IMR-90 (cell line): ENCODE data around the gene BBS7. TPM values are rescaled to one million over a fixed set of nuclear protein-coding genes. Genes with fewer than 3 reads are reported as not detected.

Experiments
- ATAC-seq: fragments of 200-7000 bp; cut with Tn5 transposase; 2 replicates; pipeline ENCODE4 v1.9.1; 2020; ENCODE audit warnings: low read depth, mild to moderate bottlenecking, moderate library complexity
- BruUV-seq: library from RNA; stranded (reverse); fragments of 400-500 nt; replicated peaks from 2 replicates; lab custom pipeline; 2021; lab: Mats Ljungman, UMichigan
- CTCF ChIA-PET: fragments of 300-600 bp; formaldehyde crosslinking; extraction: SDS; loops from one replicate; lab custom pipeline; 2021; ENCODE audit warnings: antibody characterized with exemption; lab: Yijun Ruan, JAX
- POLR2A ChIA-PET: fragments of 300-600 bp; sonication (Branson Sonifier 250); formaldehyde crosslinking; loops from one replicate; lab custom pipeline; 2022; ENCODE audit warnings: antibody characterized with exemption; ENCODE audit not compliant: unreplicated experiment; lab: Charles Lee
- DNase-seq: peaks from one replicate; pipeline ENCODE4 v3.0.0; 2013
- H2AFZ ChIP-seq: replicated peaks from 2 replicates; pipeline ENCODE3; 2013; ENCODE audit warnings: low read length, mild to moderate bottlenecking; ENCODE audit not compliant: poor library complexity
- H2AK5ac ChIP-seq: 2 replicates; pipeline ENCODE4 v1.6.1; 2013; ENCODE audit warnings: low read depth, low read length, inconsistent platforms
- H2AK9ac ChIP-seq: replicated peaks from 2 replicates; pipeline ENCODE3; 2013; ENCODE audit warnings: mild to moderate bottlenecking, low read depth, low read length, moderate library complexity; ENCODE audit not compliant: poor library complexity
- H2BK120ac ChIP-seq: 2 replicates; pipeline ENCODE4 v1.6.1; 2013; ENCODE audit warnings: low read depth, low read length, inconsistent platforms
- H2BK15ac ChIP-seq: 3 replicates; pipeline ENCODE4 v1.6.1; 2013; ENCODE audit warnings: low read depth, low read length, inconsistent platforms
- H2BK20ac ChIP-seq: 2 replicates; pipeline ENCODE4 v1.6.1; 2013; ENCODE audit warnings: low read depth, mild to moderate bottlenecking, inconsistent platforms, low read length, moderate library complexity
- H2BK5ac ChIP-seq: 2 replicates; pipeline ENCODE4 v1.6.1; 2013; ENCODE audit warnings: mild to moderate bottlenecking, low read depth, low read length, inconsistent platforms; ENCODE audit not compliant: poor library complexity, severe bottlenecking
- H3K14ac ChIP-seq: replicated peaks from 2 replicates; pipeline ENCODE4 v1.6.1; 2013; ENCODE audit warnings: low read depth, low read length, inconsistent platforms
- H3K18ac ChIP-seq: 2 replicates; pipeline ENCODE4 v1.6.1; 2013; ENCODE audit warnings: low read depth, low read length, control low read depth
- H3K23ac ChIP-seq: 2 replicates; pipeline ENCODE4 v1.6.1; 2013; ENCODE audit warnings: low read depth, low read length, inconsistent platforms
- H3K27ac ChIP-seq: 2 replicates; pipeline ENCODE4 v1.5.1; 2013; ENCODE audit warnings: mild to moderate bottlenecking, control low read depth, low read length; ENCODE audit not compliant: insufficient read depth
- H3K27me3 ChIP-seq: 2 replicates; pipeline ENCODE4 v1.6.1; 2013; ENCODE audit warnings: low read length; ENCODE audit not compliant: control insufficient read depth, insufficient read depth
- H3K36me3 ChIP-seq: 2 replicates; pipeline ENCODE4 v1.6.1; 2013; ENCODE audit warnings: low read length, mixed read lengths; ENCODE audit not compliant: control insufficient read depth, insufficient read depth
- H3K4ac ChIP-seq: 2 replicates; pipeline ENCODE4 v1.6.1; 2013; ENCODE audit warnings: low read depth, low read length, inconsistent platforms
- H3K4me1 ChIP-seq: 2 replicates; pipeline ENCODE4 v1.6.1; 2013; ENCODE audit warnings: low read length, mixed read lengths; ENCODE audit not compliant: control insufficient read depth, insufficient read depth
- H3K4me2 ChIP-seq: 2 replicates; pipeline ENCODE4 v1.6.1; 2013; ENCODE audit warnings: low read depth, mild to moderate bottlenecking, control low read depth, low read length, moderate library complexity
- H3K4me3 ChIP-seq: 2 replicates; pipeline ENCODE4 v1.5.1; 2013; ENCODE audit warnings: low read depth, mild to moderate bottlenecking, control low read depth, low read length, moderate library complexity; ENCODE audit not compliant: insufficient read depth
- H3K56ac ChIP-seq: 2 replicates; pipeline ENCODE4 v1.6.1; 2013; ENCODE audit warnings: low read length, inconsistent platforms; ENCODE audit not compliant: insufficient read depth; ENCODE audit errors: extremely low read depth
- H3K79me1 ChIP-seq, 2 experiments: 2 replicates each; pipeline ENCODE4 v1.6.1; 2013; ENCODE audit warnings: low read length in 2 of 2, inconsistent platforms in 1 of 2, low read depth in 1 of 2
- H3K9ac ChIP-seq: 2 replicates; pipeline ENCODE4 v1.6.1; 2013; ENCODE audit warnings: low read depth, low read length, control low read depth
- H3K9me1 ChIP-seq: 2 replicates; pipeline ENCODE4 v1.6.1; 2013; ENCODE audit warnings: low read length, inconsistent platforms; ENCODE audit not compliant: insufficient read depth
- H3K9me3 ChIP-seq: 2 replicates; pipeline ENCODE4 v1.6.1; 2013; ENCODE audit warnings: low read length; ENCODE audit not compliant: control insufficient read depth, insufficient read depth
- H4K20me1 ChIP-seq: 2 replicates; pipeline ENCODE4 v1.6.1; 2013; ENCODE audit warnings: low read length, inconsistent platforms; ENCODE audit not compliant: insufficient read depth
- H4K5ac ChIP-seq: 2 replicates; pipeline ENCODE4 v1.6.1; 2013; ENCODE audit warnings: mild to moderate bottlenecking, low read depth, low read length, control low read depth
- H4K8ac ChIP-seq, 2 experiments: 2 replicates each; pipeline ENCODE4 v1.6.1; 2013; ENCODE audit warnings: low read depth in 2 of 2, low read length in 2 of 2, control low read depth in 1 of 2, inconsistent platforms in 1 of 2
- H4K91ac ChIP-seq: 2 replicates; pipeline ENCODE4 v1.6.1; 2013; ENCODE audit warnings: low read depth, low read length, inconsistent platforms; ENCODE audit not compliant: insufficient read depth
- CEBPB ChIP-seq: IDR thresholded peaks from 2 replicates; pipeline ENCODE4 v1.6.1; 2012; ENCODE audit warnings: low read depth, low read length, improper control_type of control experiment
- CHD1 ChIP-seq: IDR thresholded peaks from 2 replicates; pipeline ENCODE4 v1.6.1; 2012; ENCODE audit warnings: low read depth, low read length, improper control_type of control experiment
- dilution Hi-C: fragments of 300-500 bp; cut with HindIII; formaldehyde crosslinking; loops from one replicate; pipeline ENCODE4 v1.14.3; 2018; ENCODE audit warnings: low sequenced_read_pairs; ENCODE audit not compliant: unreplicated experiment
- in situ Hi-C: fragments of 300-500 bp; cut with MboI; formaldehyde crosslinking; loops from 3 replicates; pipeline ENCODE4 v1.14.3; 2019; ENCODE audit warnings: low sequenced_read_pairs, inconsistent platforms, mixed read lengths
- intact Hi-C: fragments of 100-400 bp; cut with micrococcal nuclease; formaldehyde crosslinking; loops from 2 replicates; pipeline ENCODE4 v1.10.0; 2022
- polyA plus RNA-seq, 3 experiments: library from polyadenylated mRNA; depleted of rRNA; stranded (reverse); fragments of >200 nt; gene quantifications; 2 replicates each; pipeline ENCODE4 v1.2.3, GENCODE V29; 2012; ENCODE audit warnings: low replicate concordance in 1 of 3
- total RNA-seq: library from RNA; depleted of rRNA; stranded (reverse); fragments of >200 nt; gene quantifications from 2 replicates; pipeline ENCODE4 v1.2.3, GENCODE V29; 2012
- TF ChIP-seq, protein P1 (sequence below): conservative IDR thresholded peaks from 2 replicates; pipeline ENCODE4 v1.5.1; 2012; ENCODE audit warnings: mild to moderate bottlenecking, low read depth, low read length, improper control_type of control experiment

The BBS7 gene
- total and polyA plus RNA-seq, 2 of the 4 experiments (the other 2 are of a cell fraction), result 23.0 to 32.3 TPM

DNA sequence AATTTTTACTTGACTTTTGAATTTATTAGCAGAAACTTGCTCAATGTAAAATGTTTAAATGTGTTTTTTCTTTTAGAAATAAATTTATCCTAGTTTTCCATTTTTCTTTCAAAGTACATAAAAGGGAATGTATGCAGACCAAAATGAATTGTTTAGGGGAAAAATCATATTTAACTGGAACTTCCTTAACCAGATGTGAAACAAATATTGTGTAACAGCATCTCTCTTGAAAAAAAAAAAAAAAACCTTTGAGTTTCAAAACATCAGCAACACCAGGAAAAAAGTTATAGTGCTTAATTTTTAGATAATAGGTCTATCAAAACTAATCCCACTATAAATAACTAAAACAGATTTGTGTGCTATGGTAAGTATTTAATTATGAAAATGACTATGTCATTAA is 32.1 kb downstream of the BBS7 start:
- no TSS peak for BruUV-seq
- no peak overlapping the region for H3K14ac ChIP-seq
- H3K79me1 ChIP-seq, result no peaks in the 10 kb centered on the region
- H3K4me3 ChIP-seq, result no peak overlapping the region
- ChIA-PET POLR2A (no interaction called here), CTCF (interaction anchor here (0.6 kb wide), 1 partner anchor 157 kb away, joined by 3 read pairs; no protein-coding TSS in a partner anchor)
- ATAC-seq (no peak), DNase-seq (no peak)
- no peak overlapping the region for H3K18ac ChIP-seq
- intact Hi-C loops (no loop called here), dilution Hi-C loops (no loop called here), in situ Hi-C loops (no loop called here)
- no peak overlapping the region for H4K5ac ChIP-seq
- no peak overlapping the region for H3K23ac ChIP-seq
- no peaks in the 10 kb centered on the region for H3K9me3 ChIP-seq
- no peak overlapping the region for H3K4ac ChIP-seq
- H3K9me1 ChIP-seq, result no peaks in the 10 kb centered on the region
- H2AK5ac ChIP-seq, result no peak overlapping the region
- H4K91ac ChIP-seq, result no peak overlapping the region
- H3K27ac ChIP-seq, result no peak overlapping the region
- H2AK9ac ChIP-seq, result no peak overlapping the region
- TF ChIP-seq CHD1 (no peak), CEBPB (0 out of 2 replicates have a peak, but pooled peaks have one; percentile 5)
- TF ChIP-seq, protein P1, sequence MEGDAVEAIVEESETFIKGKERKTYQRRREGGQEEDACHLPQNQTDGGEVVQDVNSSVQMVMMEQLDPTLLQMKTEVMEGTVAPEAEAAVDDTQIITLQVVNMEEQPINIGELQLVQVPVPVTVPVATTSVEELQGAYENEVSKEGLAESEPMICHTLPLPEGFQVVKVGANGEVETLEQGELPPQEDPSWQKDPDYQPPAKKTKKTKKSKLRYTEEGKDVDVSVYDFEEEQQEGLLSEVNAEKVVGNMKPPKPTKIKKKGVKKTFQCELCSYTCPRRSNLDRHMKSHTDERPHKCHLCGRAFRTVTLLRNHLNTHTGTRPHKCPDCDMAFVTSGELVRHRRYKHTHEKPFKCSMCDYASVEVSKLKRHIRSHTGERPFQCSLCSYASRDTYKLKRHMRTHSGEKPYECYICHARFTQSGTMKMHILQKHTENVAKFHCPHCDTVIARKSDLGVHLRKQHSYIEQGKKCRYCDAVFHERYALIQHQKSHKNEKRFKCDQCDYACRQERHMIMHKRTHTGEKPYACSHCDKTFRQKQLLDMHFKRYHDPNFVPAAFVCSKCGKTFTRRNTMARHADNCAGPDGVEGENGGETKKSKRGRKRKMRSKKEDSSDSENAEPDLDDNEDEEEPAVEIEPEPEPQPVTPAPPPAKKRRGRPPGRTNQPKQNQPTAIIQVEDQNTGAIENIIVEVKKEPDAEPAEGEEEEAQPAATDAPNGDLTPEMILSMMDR, result no peak
- H3K4me2 ChIP-seq, result no peak overlapping the region
- H2BK15ac ChIP-seq, result no peak overlapping the region
- no peak overlapping the region for H2AFZ ChIP-seq
- no peak overlapping the region for H2BK5ac ChIP-seq
- no peak overlapping the region for H3K56ac ChIP-seq
- peaks cover 14% of the 10 kb centered on the region for H3K36me3 ChIP-seq
- no peak overlapping the region for H2BK120ac ChIP-seq
- no peak overlapping the region for H3K9ac ChIP-seq
- H3K4me1 ChIP-seq, result no peaks in the 10 kb centered on the region
- no peak overlapping the region for H4K8ac ChIP-seq
- no peak overlapping the region for H2BK20ac ChIP-seq
- H4K20me1 ChIP-seq, result no peaks in the 10 kb centered on the region
- H3K27me3 ChIP-seq, result no peaks in the 10 kb centered on the region
